H9 (cell line): Measurements from ENCODE around the gene ZNF182. TPM values are rescaled to one million over a fixed set of nuclear protein-coding genes. Genes with fewer than 3 reads are reported as not detected.
"Not testable (repeated sequence)": the region's sequence is repeated elsewhere in the genome, so short reads cannot be mapped to it uniquely, and the experiment has no call there.

Source experiments
- DNase-seq: peaks from one replicate; pipeline ENCODE4 v3.0.0-alpha.2; 2017
- H2AFZ ChIP-seq: one replicate; pipeline ENCODE4 v1.6.1; 2013; ENCODE audit warnings: mild to moderate bottlenecking, low read length, control low read depth, moderate library complexity
- H2AK5ac ChIP-seq: 2 replicates; pipeline ENCODE4 v1.6.1; 2013; ENCODE audit warnings: low read length, control low read depth, mixed read lengths; ENCODE audit not compliant: insufficient read length
- H2BK120ac ChIP-seq: one replicate; pipeline ENCODE4 v1.6.1; 2013; ENCODE audit warnings: low read depth, mild to moderate bottlenecking, low read length, control low read depth, inconsistent platforms; ENCODE audit not compliant: poor library complexity, severe bottlenecking
- H2BK12ac ChIP-seq: 2 replicates; pipeline ENCODE4 v1.6.1; 2013; ENCODE audit warnings: low read length, control low read depth, mixed read lengths, low read depth; ENCODE audit not compliant: insufficient read length
- H2BK15ac ChIP-seq: 2 replicates; pipeline ENCODE4 v1.6.1; 2013; ENCODE audit warnings: low read depth, low read length, control low read depth
- H2BK20ac ChIP-seq: one replicate; pipeline ENCODE4 v1.6.1; 2013; ENCODE audit warnings: low read depth, mild to moderate bottlenecking, low read length, control low read depth, inconsistent platforms; ENCODE audit not compliant: poor library complexity, severe bottlenecking
- H2BK5ac ChIP-seq: 2 replicates; pipeline ENCODE4 v1.6.1; 2013; ENCODE audit warnings: low read length, control low read depth, mixed read lengths; ENCODE audit not compliant: insufficient read length
- H3K14ac ChIP-seq: 2 replicates; pipeline ENCODE4 v1.6.1; 2013; ENCODE audit warnings: low read length, control low read depth; ENCODE audit not compliant: insufficient read depth
- H3K18ac ChIP-seq: 2 replicates; pipeline ENCODE4 v1.6.1; 2013; ENCODE audit warnings: low read depth, mild to moderate bottlenecking, mixed read lengths, low read length, control low read depth; ENCODE audit not compliant: insufficient read length
- H3K23ac ChIP-seq: 2 replicates; pipeline ENCODE4 v1.6.1; 2013; ENCODE audit warnings: low read length, control low read depth, mixed read lengths, low read depth; ENCODE audit not compliant: insufficient read length
- H3K23me2 ChIP-seq: 2 replicates; pipeline ENCODE4 v1.6.1; 2013; ENCODE audit warnings: low read depth, mild to moderate bottlenecking, mixed read lengths, low read length, control low read depth; ENCODE audit not compliant: insufficient read length, poor library complexity, severe bottlenecking
- H3K27ac ChIP-seq: 2 replicates; pipeline ENCODE4 v1.5.1; 2013; ENCODE audit warnings: low read length, control low read depth, mixed read lengths, low read depth; ENCODE audit not compliant: insufficient read length
- H3K27me3 ChIP-seq: 2 replicates; pipeline ENCODE4 v1.6.1; 2013; ENCODE audit warnings: low read length, control low read depth, inconsistent platforms; ENCODE audit not compliant: insufficient read depth
- H3K4ac ChIP-seq: 2 replicates; pipeline ENCODE4 v1.6.1; 2013; ENCODE audit warnings: low read depth, mild to moderate bottlenecking, control low read depth, inconsistent platforms, low read length, moderate library complexity
- H3K4me1 ChIP-seq: 2 replicates; pipeline ENCODE4 v1.6.1; 2013; ENCODE audit warnings: low read length, control low read depth, inconsistent platforms; ENCODE audit not compliant: insufficient read depth
- H3K4me2 ChIP-seq: 2 replicates; pipeline ENCODE4 v1.6.1; 2013; ENCODE audit warnings: low read length, control low read depth, mixed read lengths; ENCODE audit not compliant: insufficient read length, insufficient read depth
- H3K56ac ChIP-seq: 2 replicates; pipeline ENCODE4 v1.6.1; 2013; ENCODE audit warnings: low read depth, mild to moderate bottlenecking, mixed read lengths, low read length, control low read depth; ENCODE audit not compliant: insufficient read length
- H3K79me1 ChIP-seq: 2 replicates; pipeline ENCODE4 v1.6.1; 2013; ENCODE audit warnings: low read depth, mild to moderate bottlenecking, moderate library complexity, low read length, control low read depth, inconsistent platforms; ENCODE audit not compliant: insufficient read depth, poor library complexity, severe bottlenecking
- H3K79me2 ChIP-seq: 2 replicates; pipeline ENCODE4 v1.6.1; 2013; ENCODE audit warnings: low read length, control low read depth, inconsistent platforms; ENCODE audit not compliant: insufficient read depth
- H3K9ac ChIP-seq: 2 replicates; pipeline ENCODE4 v1.6.1; 2013; ENCODE audit warnings: low read length, control low read depth, mixed read lengths; ENCODE audit not compliant: insufficient read length; ENCODE audit errors: extremely low read depth
- H3K9me3 ChIP-seq: one replicate; pipeline ENCODE4 v1.6.1; 2013; ENCODE audit warnings: low read depth, low read length, inconsistent platforms; ENCODE audit not compliant: control insufficient read depth
- H3T11ph ChIP-seq: one replicate; pipeline ENCODE4 v1.6.1; 2013; ENCODE audit warnings: mild to moderate bottlenecking, low read length, control low read depth, inconsistent platforms
- H4K20me1 ChIP-seq: one replicate; pipeline ENCODE4 v1.6.1; 2013; ENCODE audit not compliant: control insufficient read depth, insufficient read length, insufficient read depth
- H4K5ac ChIP-seq: 2 replicates; pipeline ENCODE4 v1.6.1; 2013; ENCODE audit warnings: low read depth, mild to moderate bottlenecking, mixed read lengths, low read length, control low read depth; ENCODE audit not compliant: insufficient read length
- H4K8ac ChIP-seq: replicated peaks from 2 replicates; pipeline ENCODE4 v1.6.1; 2013; ENCODE audit warnings: low read length, control low read depth, mixed read lengths, low read depth; ENCODE audit not compliant: insufficient read length
- H4K91ac ChIP-seq: 2 replicates; pipeline ENCODE4 v1.6.1; 2013; ENCODE audit warnings: low read depth, mild to moderate bottlenecking, moderate library complexity, mixed read lengths, low read length, control low read depth; ENCODE audit not compliant: insufficient read length
- H3K27ac Mint-ChIP-seq, 3 experiments: 2 replicates in 2 of 3; 3 replicates in 1 of 3; pipeline ENCODE4 v1.8.0; 2020 to 2021; ENCODE audit warnings: mixed read lengths in 3 of 3, mild to moderate bottlenecking in 1 of 3, moderate library complexity in 1 of 3
- H3K27me3 Mint-ChIP-seq: 2 replicates; pipeline ENCODE4 v1.8.0; 2021; ENCODE audit warnings: low read depth, mild to moderate bottlenecking, moderate library complexity, mixed read lengths
- H3K36me3 Mint-ChIP-seq, 3 experiments: 2 replicates in 2 of 3; 3 replicates in 1 of 3; pipeline ENCODE4 v1.8.0; 2020 to 2021; ENCODE audit warnings: low read depth in 3 of 3, mixed read lengths in 3 of 3; ENCODE audit not compliant: insufficient read depth in 1 of 3
- H3K4me1 Mint-ChIP-seq, 2 experiments: 2 replicates each; pipeline ENCODE4 v1.8.0; 2020; ENCODE audit warnings: mixed read lengths in 2 of 2
- H3K4me3 Mint-ChIP-seq, 2 experiments: 2 replicates in 1 of 2; 3 replicates in 1 of 2; pipeline ENCODE4 v1.8.0; 2020 to 2021; ENCODE audit warnings: mild to moderate bottlenecking in 2 of 2, mixed read lengths in 2 of 2, moderate library complexity in 1 of 2
- H3K9me3 Mint-ChIP-seq, 2 experiments: 2 replicates in 1 of 2; 3 replicates in 1 of 2; pipeline ENCODE4 v1.8.0; 2020; ENCODE audit warnings: mild to moderate bottlenecking in 2 of 2, mixed read lengths in 2 of 2, moderate library complexity in 1 of 2
- CTCF ChIP-seq: fragments of 200-600 bp; sonication (generic); conservative IDR thresholded peaks from 3 replicates; pipeline ENCODE4 v1.8.0; 2021; ENCODE audit warnings: antibody characterized with exemption, mild to moderate bottlenecking
- WGBS: extraction: QIAGEN DNeasy Blood & Tissue Kit; methylation state at CpG from one replicate; pipeline ENCODE4 v1.1.7; 2013; ENCODE audit warnings: missing lambda C conversion rate, low lambda C conversion rate, mixed read lengths; ENCODE audit not compliant: insufficient read length; ENCODE audit errors: extremely low coverage; 5-methylcytosine and 5-hydroxymethylcytosine counted together
- total RNA-seq: library from RNA; stranded (reverse); gene quantifications from 2 replicates; pipeline ENCODE4 v1.2.1, GENCODE V29; 2021

Gene ZNF182
- total RNA-seq, 1 experiment from 2014 or later: 7.6 TPM

GRCh38 chrX:47973235-47973634 lies 30.6 kb downstream of the ZNF182 start:
- Mint-ChIP-seq H3K9me3 (peaks cover 91 to 93% of the 10 kb centered on the region in 2 experiments), H3K27me3 (peaks cover 2% of the 10 kb centered on the region; the same call in 1 of the 2 replicates), H3K36me3 (peaks cover 59 to 63% (median 59%) of the 10 kb centered on the region in 3 experiments), H3K4me1 (no peaks in the 10 kb centered on the region), H3K27ac (no peak overlapping the region), H3K4me3 (no peak overlapping the region)
- H4K8ac ChIP-seq: no peak overlapping the region
- no peak overlapping the region for H2BK12ac ChIP-seq
- WGBS: no CpG with 5 or more reads among the region's 3 CpGs
- H3T11ph ChIP-seq: no peak overlapping the region
- H3K9ac ChIP-seq: no peak overlapping the region
- H3K4ac ChIP-seq: no peak overlapping the region
- H3K79me2 ChIP-seq: no peaks in the 10 kb centered on the region
- no peak overlapping the region for H2BK15ac ChIP-seq
- H2AK5ac ChIP-seq: no peak overlapping the region
- no peaks in the 10 kb centered on the region for H3K27me3 ChIP-seq
- no peak overlapping the region for H2BK120ac ChIP-seq
- H4K91ac ChIP-seq: no peak overlapping the region
- no peak overlapping the region for H3K23ac ChIP-seq
- H3K23me2 ChIP-seq: no peaks in the 10 kb centered on the region
- no peak overlapping the region for H3K56ac ChIP-seq
- H3K18ac ChIP-seq: no peak overlapping the region
- no peak overlapping the region for H3K4me2 ChIP-seq
- H3K27ac ChIP-seq: no peak overlapping the region
- TF ChIP-seq CTCF: no peak
- H4K20me1 ChIP-seq: no peaks in the 10 kb centered on the region
- no peaks in the 10 kb centered on the region for H3K4me1 ChIP-seq
- H3K9me3 ChIP-seq: peaks cover 88% of the 10 kb centered on the region
- no peak overlapping the region for H2BK5ac ChIP-seq
- no peak overlapping the region for H2AFZ ChIP-seq
- H4K5ac ChIP-seq: no peak overlapping the region
- DNase-seq: no peak
- H2BK20ac ChIP-seq: no peak overlapping the region
- no peak overlapping the region for H3K14ac ChIP-seq
- no peaks in the 10 kb centered on the region for H3K79me1 ChIP-seq

GRCh38 chrX:47965526-47965925 lies 38.3 kb downstream of the ZNF182 start:
- H3K79me2 ChIP-seq, H4K8ac ChIP-seq, H3K18ac ChIP-seq, H2BK5ac ChIP-seq, H2AK5ac ChIP-seq, H2BK15ac ChIP-seq, H4K5ac ChIP-seq, H3K4me1 Mint-ChIP-seq, H2BK12ac ChIP-seq, H3K27ac ChIP-seq, H4K91ac ChIP-seq, H3K4me3 Mint-ChIP-seq, H4K20me1 ChIP-seq, H3K4me2 ChIP-seq, H2BK20ac ChIP-seq, H3K56ac ChIP-seq, H2AFZ ChIP-seq, H3K4ac ChIP-seq, H3K9ac ChIP-seq, H3K27ac Mint-ChIP-seq, H3T11ph ChIP-seq, H3K79me1 ChIP-seq, H3K23me2 ChIP-seq, DNase-seq, H3K4me1 ChIP-seq, H3K14ac ChIP-seq, H3K23ac ChIP-seq, H3K27me3 ChIP-seq, H2BK120ac ChIP-seq, H3K27me3 Mint-ChIP-seq: not testable (repeated sequence)
- H3K36me3 Mint-ChIP-seq: peaks cover 31 to 40% (median 35%) of the 10 kb centered on the region in 3 experiments; a peak in 6 of 7 replicates
- no CpG with 5 or more reads among the region's 14 CpGs for WGBS
- H3K9me3 Mint-ChIP-seq: peaks cover 88 to 95% of the 10 kb centered on the region in 2 experiments
- H3K9me3 ChIP-seq: peaks cover 50% of the 10 kb centered on the region
